Measurements from ENCODE around the gene CELF6. TPM values are rescaled to one million over a fixed set of nuclear protein-coding genes. Genes with fewer than 3 reads are reported as not detected.

CELF6 gene
- total RNA-seq, 1 donor from 2014 or later, result 0.21 TPM

- peaks cover 15% of the 10 kb centered on the region for H3K36me3 Mint-ChIP-seq (ENCODE audit: low read depth, unreplicated experiment)
- peak overlapping the region; percentile 43 for H3K27ac Mint-ChIP-seq (ENCODE audit: unreplicated experiment)
- H3K4me3 Mint-ChIP-seq (ENCODE audit: unreplicated experiment), result no peak overlapping the region
- peaks cover 26% of the 10 kb centered on the region for H3K4me1 Mint-ChIP-seq (ENCODE audit: unreplicated experiment)
- H3K9me3 Mint-ChIP-seq (ENCODE audit: unreplicated experiment), result no peaks in the 10 kb centered on the region
- H3K27me3 Mint-ChIP-seq (ENCODE audit: unreplicated experiment), result peaks cover 2% of the 10 kb centered on the region
- TF ChIP-seq CTCF (IDR thresholded peaks at IDR 0.05; ENCODE audit: unreplicated experiment), result no peak
- DNase-seq (ENCODE audit: low spot score), result no peak
Measured at GRCh38 chr15:72358650-72359171, 38.8 kb upstream of the CELF6 start.

DNA sequence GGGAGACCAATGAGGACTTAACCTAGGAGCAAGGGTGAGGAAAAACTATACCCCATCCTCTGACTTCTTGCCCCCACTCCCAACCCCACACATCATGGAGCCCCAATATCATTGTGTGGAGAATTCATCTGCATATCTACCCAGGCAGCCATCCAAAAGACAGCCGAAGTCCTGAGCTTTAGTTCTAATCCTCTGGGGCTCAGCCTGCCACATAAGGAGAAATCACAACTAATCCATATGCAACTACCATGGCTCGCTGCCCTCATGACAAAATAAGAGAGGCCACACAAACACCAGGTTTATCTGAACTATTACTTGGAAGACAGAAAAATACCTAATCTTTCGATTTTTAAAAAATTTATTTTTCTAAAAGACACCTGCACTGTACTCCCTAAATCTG, 38.2 kb upstream of the CELF6 start:
- no peak overlapping the region for H3K4me3 Mint-ChIP-seq (ENCODE audit: unreplicated experiment)
- H3K27me3 Mint-ChIP-seq (ENCODE audit: unreplicated experiment), result peaks cover 2% of the 10 kb centered on the region

GRCh38 chr15:72354496-72354895, 34.5 kb upstream of the CELF6 start:
- H3K4me1 Mint-ChIP-seq (ENCODE audit: unreplicated experiment), result peaks cover 36% of the 10 kb centered on the region
- H3K4me3 Mint-ChIP-seq (ENCODE audit: unreplicated experiment), result no peak overlapping the region
- peaks cover 2% of the 10 kb centered on the region for H3K27me3 Mint-ChIP-seq (ENCODE audit: unreplicated experiment)
- DNase-seq (ENCODE audit: low spot score), result no peak
- no peak overlapping the region for H3K27ac Mint-ChIP-seq (ENCODE audit: unreplicated experiment)
- TF ChIP-seq CTCF (IDR thresholded peaks at IDR 0.05; ENCODE audit: unreplicated experiment), result no peak
- H3K36me3 Mint-ChIP-seq (ENCODE audit: low read depth, unreplicated experiment), result peaks cover 24% of the 10 kb centered on the region
- no peaks in the 10 kb centered on the region for H3K9me3 Mint-ChIP-seq (ENCODE audit: unreplicated experiment)

More for the DNA sequence above, 38.2 kb upstream of the CELF6 start:
- Mint-ChIP-seq H3K4me1 (ENCODE audit: unreplicated experiment) (peaks cover 26% of the 10 kb centered on the region), H3K36me3 (ENCODE audit: low read depth, unreplicated experiment) (peaks cover 18% of the 10 kb centered on the region), H3K27ac (ENCODE audit: unreplicated experiment) (no peak overlapping the region), H3K9me3 (ENCODE audit: unreplicated experiment) (no peaks in the 10 kb centered on the region)
- DNase-seq (ENCODE audit: low spot score), result no peak
- no peak for TF ChIP-seq CTCF (IDR thresholded peaks at IDR 0.05; ENCODE audit: unreplicated experiment)

- no peak for TF ChIP-seq CTCF (IDR thresholded peaks at IDR 0.05; ENCODE audit: unreplicated experiment)
- H3K4me3 Mint-ChIP-seq (ENCODE audit: unreplicated experiment), result peak overlapping the region; percentile 39
Measured at GRCh38 chr15:72353266-72353665, 33.3 kb upstream of the CELF6 start.

DNA sequence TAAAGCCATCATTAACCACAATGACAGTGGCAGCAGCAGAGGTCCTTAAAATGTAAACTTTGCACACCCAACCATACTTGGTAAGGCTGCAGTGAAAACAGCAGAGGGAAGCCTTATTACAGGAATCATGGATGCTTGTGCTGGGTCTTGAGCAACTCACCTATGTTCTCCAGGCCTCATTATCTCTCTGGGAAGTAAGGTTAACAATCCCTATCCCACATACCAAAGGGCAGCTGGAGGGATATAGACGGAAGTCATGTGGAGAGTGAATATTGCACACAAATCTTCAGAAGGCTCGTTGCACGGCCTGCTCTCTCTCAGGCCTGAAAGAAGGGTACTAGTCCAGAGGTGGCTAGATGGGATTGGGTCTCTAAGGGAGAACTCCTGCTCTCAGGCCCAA, 25.8 kb upstream of the CELF6 start:
- peak overlapping the region; percentile 62 for H3K4me3 Mint-ChIP-seq (ENCODE audit: unreplicated experiment)
- DNase-seq (ENCODE audit: low spot score), result no peak
- H3K4me1 Mint-ChIP-seq (ENCODE audit: unreplicated experiment), result peaks cover 8% of the 10 kb centered on the region
- no peak for TF ChIP-seq CTCF (IDR thresholded peaks at IDR 0.05; ENCODE audit: unreplicated experiment)
- H3K36me3 Mint-ChIP-seq (ENCODE audit: low read depth, unreplicated experiment), result peaks cover 28% of the 10 kb centered on the region
- H3K9me3 Mint-ChIP-seq (ENCODE audit: unreplicated experiment), result no peaks in the 10 kb centered on the region
- H3K27ac Mint-ChIP-seq (ENCODE audit: unreplicated experiment), result no peak overlapping the region
- peaks cover 3% of the 10 kb centered on the region for H3K27me3 Mint-ChIP-seq (ENCODE audit: unreplicated experiment)

More at GRCh38 chr15:72353266-72353665, 33.3 kb upstream of the CELF6 start:
- no peak for DNase-seq (ENCODE audit: low spot score)
- Mint-ChIP-seq H3K4me1 (ENCODE audit: unreplicated experiment) (peaks cover 26% of the 10 kb centered on the region), H3K36me3 (ENCODE audit: low read depth, unreplicated experiment) (peaks cover 35% of the 10 kb centered on the region), H3K27me3 (ENCODE audit: unreplicated experiment) (no peaks in the 10 kb centered on the region), H3K27ac (ENCODE audit: unreplicated experiment) (peak overlapping the region; percentile 6), H3K9me3 (ENCODE audit: unreplicated experiment) (no peaks in the 10 kb centered on the region)

All from endothelial cell (in vitro differentiated cells).